GM20431 (cell line): ENCODE data around the gene EPYC.

Experiments
- in situ Hi-C: fragments of 300-500 bp; cut with MseI, MboI; formaldehyde crosslinking; loops from one replicate; pipeline ENCODE4 v1.15.0; 2020; ENCODE audit warnings: low sequenced_read_pairs; ENCODE audit not compliant: unreplicated experiment

EPYC gene

DNA sequence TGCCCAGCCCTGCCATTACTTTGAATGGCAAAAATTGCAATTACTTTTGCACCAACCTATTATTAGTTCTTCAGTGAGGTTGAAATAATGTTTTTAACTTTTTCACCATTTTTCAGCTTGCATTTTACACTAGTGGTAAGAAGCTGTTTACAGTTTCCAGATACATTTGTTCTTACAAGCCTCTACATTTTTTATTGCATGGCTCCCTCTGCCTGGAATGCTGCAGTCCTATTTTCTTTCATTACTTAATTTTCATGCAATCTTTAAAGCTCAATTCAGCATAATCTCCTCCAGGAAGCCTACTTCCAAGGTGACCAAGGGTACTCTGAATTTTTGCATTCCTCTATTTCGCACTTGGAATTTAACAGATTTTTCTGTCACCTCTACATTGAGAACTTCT is 83.2 kb downstream of the EPYC start:
- in situ Hi-C loops = no loop called here

- in situ Hi-C loops = no loop called here
These were observed 84.5 kb downstream of the EPYC start for GRCh38 chr12:90920222-90920621.

- in situ Hi-C loops = no loop called here
These were observed 87.3 kb downstream of the EPYC start for GRCh38 chr12:90917431-90917830.

GRCh38 chr12:90916516-90916915 is 88.3 kb downstream of the EPYC start:
- in situ Hi-C loops = no loop called here

- in situ Hi-C loops = no loop called here
These were observed 89.4 kb downstream of the EPYC start for GRCh38 chr12:90915353-90915752.
